Hepatocyte (in vitro differentiated cells): ENCODE data around the gene SLC10A2.

Experiments used
- CTCF ChIP-seq: fragments of 200-600 bp; sonication (generic); IDR thresholded peaks from 2 replicates; pipeline ENCODE4 v1.5.1; 2016; ENCODE audit warnings: antibody characterized with exemption, mild to moderate bottlenecking; ENCODE audit not compliant: poor library complexity
- EZH2 ChIP-seq: fragments of 200-600 bp; sonication (generic); IDR thresholded peaks from 2 replicates; pipeline ENCODE4 v1.6.1; 2016; ENCODE audit warnings: antibody characterized with exemption, mild to moderate bottlenecking, borderline replicate concordance

- no peak for TF ChIP-seq CTCF
- TF ChIP-seq EZH2: no peak
Measured at GRCh38 chr13:103098535-103098934, 32.3 kb upstream of the SLC10A2 start.
